Erythroblast (primary cell): ENCODE measurements around the gene ZNF786.
"Not testable (repeated sequence)": the region's sequence is repeated elsewhere in the genome, so short reads cannot be mapped to it uniquely, and the experiment has no call there.

ENCODE experiments used
- DNase-seq, 2 experiments: peaks; one replicate each; lab custom pipeline; 2025; lab: John Stamatoyannopoulos, UW
- GATA1 ChIP-seq: IDR thresholded peaks from 2 replicates; pipeline ENCODE4 v1.6.1; 2011; ENCODE audit warnings: low read depth, mild to moderate bottlenecking, control low read depth, low read length, moderate library complexity
- POLR2A ChIP-seq: IDR thresholded peaks from 2 replicates; pipeline ENCODE4 v1.6.1; 2011; ENCODE audit warnings: mild to moderate bottlenecking, low read length

The ZNF786 gene

DNA sequence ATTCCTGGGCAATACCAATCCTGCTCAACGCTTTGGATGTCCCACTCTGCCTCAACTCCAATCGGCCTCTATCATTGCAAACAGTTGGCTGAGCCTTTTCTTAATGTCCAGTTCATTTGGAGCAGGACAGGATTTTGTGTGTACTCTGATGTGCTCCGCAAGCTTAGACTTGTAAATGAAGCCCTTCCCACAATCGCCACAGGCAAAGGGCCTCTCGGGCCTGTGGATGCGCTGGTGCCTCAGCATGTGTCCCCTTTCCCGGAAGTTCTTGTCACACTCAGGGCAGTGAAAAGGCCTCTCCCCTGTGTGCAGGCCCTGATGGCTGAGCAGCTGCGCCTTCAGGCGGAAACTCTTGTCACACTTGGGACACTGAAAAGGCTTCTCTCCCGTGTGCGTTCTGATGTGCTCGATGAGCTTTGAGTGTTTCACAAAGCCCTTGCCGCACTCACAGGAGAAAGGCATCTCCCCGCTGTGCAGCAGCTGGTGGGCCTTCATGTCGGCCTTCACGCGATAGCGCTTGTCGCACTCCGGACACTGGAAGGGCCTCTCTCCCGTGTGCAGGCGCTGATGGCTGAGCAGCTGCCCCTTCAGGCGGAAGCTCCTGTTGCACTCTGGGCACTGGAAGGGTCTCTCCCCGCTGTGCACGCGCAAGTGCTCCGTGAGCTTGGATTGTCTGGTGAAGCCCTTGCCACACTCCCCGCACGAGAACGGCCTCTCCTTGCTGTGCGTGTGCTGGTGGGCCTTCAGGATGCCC is 20.0 kb downstream of the ZNF786 start:
- no peak for DNase-seq
- TF ChIP-seq POLR2A (no peak), GATA1 (no peak)

DNA sequence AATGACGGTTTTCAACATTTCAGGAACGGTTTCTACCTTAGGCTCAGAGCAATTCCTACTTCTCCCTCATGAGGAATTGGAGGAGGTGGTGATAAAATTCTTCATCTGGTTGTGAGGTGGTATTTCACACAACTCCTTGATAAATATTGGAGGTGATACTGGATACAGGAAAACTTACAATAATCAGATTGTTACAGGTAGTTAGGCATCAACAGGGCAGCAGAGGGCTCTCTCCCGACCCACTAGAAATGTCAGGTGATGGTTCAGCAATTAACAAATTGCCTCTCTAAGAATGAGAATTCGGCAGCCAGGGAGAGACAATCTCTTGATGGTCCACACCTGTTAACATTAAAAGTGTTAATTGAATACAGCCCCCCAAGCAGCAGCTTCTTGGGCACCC is 22.6 kb downstream of the ZNF786 start:
- no peak for TF ChIP-seq GATA1
- no peak for TF ChIP-seq POLR2A
- DNase-seq: no peak

DNA sequence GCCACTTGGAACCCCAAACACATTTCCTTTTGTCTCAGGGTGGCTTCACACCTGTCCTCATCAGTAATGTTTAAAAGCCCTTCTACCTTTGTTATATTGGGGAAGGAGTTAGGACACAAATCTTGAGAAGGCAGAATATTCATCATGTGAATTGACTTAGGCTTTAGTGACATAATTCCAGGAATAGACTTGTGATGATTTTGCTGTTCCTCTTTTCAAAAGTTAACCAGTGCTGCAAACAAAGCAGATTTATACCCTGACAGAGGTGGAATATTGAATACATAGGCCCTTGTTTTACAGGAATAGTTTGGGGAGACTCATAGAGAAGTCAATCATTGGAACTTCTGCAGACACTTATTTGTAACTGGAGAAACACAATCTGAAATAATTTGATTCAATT is 27.0 kb downstream of the ZNF786 start:
- TF ChIP-seq POLR2A: no peak
- TF ChIP-seq GATA1: no peak
- no peak for DNase-seq

DNA sequence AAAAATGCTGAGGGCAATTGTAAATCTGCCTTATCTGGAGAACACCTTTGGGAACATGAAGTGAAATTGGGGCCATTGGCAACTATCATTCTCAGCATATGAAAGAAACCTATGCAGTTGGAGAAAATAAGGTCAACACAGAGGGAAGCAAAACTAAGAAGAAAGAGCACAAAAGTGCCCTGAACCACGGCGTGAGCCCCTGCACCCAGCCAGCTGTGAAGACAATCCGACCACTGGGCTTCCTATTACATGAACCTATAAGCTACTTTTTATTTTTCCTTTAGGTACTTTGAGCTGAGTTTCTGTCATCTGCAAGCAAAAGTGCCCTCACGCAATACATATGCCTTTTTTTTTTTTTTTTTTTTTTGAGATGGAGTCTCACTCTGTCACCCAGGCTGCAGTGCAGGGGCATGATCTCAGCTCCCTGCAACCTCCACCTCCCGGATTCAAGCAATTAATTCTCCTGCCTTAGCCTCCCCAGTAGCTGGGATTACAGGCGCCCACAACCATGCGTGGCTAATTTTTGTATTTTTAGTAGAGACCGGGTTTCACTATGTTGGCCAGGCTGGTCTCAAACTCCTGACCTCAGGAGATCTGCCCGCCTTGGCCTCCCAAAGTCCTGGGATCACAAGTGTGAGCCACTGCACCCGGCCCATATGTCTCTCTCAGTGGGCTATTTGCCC is 28.2 kb downstream of the ZNF786 start:
- DNase-seq: not testable (repeated sequence)

DNA sequence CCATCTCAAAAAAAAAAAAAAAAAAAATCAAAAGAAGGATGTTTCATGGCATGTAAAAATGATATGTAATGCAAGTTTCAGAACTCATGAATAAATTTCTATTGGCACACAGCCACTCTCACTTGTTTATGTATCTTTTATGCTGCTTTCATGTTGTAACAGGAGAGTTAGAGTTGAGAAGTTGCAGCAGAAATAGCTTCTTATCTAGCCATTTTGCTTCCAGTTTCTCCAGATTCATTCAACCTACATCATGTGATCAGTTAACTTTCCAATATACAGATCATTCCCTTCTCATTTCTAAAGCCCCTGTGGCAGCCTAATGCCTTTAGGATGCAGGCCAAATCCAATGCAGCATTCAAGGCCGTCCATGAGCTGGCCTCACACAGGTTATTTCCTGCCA is 30.4 kb downstream of the ZNF786 start:
- no peak for DNase-seq
- TF ChIP-seq GATA1 (no peak), POLR2A (no peak)

DNA sequence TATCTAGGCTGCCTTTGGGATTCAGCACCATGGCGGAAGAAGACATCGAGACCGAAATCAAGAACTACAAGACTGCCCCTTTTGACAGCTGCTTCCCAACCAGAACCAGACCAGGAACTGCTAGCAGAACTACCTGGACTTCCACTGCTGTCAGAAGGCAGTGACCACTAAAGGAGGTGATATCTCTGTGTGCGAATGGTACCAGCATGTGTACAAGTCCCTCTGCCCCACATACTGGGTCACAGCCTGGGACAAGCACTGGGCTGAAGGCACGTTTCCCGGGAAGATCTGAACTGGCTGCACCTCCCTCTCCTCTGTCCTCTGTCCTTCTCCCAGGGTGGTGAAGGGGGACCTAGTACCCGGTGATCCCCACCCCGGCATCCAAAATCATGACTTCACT is 36.6 kb downstream of the ZNF786 start:
- TF ChIP-seq GATA1 (no peak), POLR2A (no peak)
- DNase-seq: no peak

DNA sequence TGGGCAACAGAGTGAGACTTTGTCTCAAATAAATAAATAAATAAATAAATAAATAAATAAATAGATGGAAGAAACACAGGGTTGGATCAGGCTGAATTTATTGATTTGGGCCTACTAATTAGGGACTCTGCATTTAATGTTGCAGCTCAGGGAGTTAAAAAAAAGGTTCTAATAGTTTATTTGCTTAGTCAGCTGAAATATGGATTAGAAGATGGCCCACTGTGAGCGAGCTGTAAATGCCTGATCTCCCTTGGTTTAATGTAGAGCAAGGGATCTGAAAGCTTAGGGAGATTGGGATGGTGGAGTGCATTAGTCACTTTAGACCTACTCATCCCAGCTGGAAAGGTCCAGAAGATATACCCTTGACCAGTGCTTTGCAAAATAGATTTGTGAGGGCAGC is 37.1 kb downstream of the ZNF786 start:
- TF ChIP-seq POLR2A (no peak), GATA1 (no peak)
- DNase-seq: no peak

DNA sequence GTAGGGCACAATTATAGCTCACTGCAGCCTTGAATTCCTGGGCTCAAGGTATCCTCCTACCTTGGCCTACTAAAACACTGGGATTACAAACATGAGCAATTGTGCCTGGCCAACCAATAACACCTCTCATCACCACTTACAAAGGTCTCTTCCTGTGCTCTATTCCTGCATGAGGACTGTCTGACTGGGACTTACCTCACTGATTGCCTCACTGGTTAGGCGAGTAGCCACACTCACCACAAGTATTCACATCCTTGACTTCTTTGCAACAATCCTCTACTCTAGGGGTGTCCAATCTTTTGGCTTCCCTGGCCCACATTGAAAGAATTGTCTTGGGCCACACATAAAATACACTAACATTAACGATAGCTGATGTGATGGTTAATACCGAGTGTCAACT is 39.6 kb downstream of the ZNF786 start:
- TF ChIP-seq GATA1 (no peak), POLR2A (no peak)
- DNase-seq: no peak

DNA sequence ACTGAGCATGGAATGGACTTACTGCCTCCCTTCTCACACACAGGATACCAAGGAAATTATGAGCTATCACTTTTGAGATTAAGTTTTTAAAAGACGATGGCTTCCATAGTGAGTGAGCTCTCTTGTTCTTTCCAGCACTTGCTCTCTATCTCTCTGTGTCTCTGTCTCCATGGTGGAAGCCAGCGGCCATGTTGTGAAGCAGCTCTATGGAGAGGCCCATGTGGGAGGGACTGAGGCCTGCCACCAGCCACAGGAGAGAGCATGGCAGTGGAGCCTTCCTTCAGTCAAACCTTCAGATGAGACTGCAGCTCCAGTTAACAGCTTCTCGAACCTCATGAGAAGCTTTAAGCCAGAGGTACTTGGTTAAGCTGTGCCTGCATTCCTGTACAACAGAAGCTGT is 41.7 kb downstream of the ZNF786 start:
- no peak for TF ChIP-seq POLR2A
- TF ChIP-seq GATA1: no peak
- DNase-seq: no peak

DNA sequence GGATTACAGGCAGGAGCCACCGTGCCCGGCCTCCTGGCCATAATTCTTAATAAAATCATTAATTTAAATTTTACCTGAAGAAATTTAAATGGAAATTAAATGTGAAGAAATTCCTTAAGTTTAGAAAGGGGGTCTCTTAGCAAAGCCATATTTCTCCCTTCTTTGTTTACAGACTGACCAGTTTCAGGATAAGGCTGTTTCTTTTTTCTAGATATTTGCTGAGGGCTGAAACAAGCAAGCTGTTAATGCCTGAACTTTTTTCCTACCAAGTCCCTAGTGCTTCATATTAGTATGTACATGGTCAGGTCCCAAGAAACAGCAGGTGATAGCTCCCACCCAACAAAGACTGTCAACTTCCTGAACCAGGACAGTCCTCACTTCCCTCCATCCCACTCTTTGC is 44.1 kb downstream of the ZNF786 start:
- no peak for TF ChIP-seq POLR2A
- TF ChIP-seq GATA1: no peak
- DNase-seq: no peak

DNA sequence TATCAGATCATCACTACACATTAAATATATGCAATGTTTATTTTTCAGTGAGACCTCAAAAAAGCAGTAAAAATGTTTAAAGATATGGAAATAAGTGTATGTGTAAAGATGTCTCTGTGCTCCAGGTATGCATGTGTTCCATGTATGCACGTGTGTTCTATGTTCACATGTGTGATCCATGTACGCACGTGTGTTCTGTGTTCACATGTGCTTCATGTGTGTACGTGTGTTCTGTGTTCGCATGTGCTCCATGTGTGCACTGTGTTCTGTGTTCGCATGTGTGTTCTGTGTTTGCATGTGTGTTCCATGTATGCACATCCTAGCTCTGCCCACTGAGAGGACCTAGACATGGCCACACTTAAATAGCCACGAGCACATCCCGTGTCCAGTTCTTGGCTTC is 46.6 kb downstream of the ZNF786 start:
- no peak for TF ChIP-seq POLR2A
- TF ChIP-seq GATA1: no peak
- DNase-seq: no peak

DNA sequence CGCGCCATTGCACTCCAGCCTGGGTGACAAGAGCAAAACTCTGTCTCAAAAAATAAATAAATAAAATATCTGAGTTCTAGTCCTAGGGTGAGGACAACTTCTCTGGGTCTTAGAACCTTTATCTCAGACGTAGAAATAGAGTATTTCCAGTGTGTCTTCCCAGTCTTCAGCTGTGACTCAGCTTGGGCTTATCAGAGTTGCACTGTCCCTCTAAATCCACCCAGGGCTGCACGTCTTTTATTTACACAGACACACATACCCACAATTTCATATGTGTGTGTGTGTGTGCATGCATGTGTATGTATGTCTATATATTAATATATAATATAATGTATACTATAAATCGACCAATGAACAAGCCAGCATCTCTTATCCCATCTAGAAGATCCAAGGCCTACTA is 49.2 kb downstream of the ZNF786 start:
- no peak for DNase-seq
- no peak for TF ChIP-seq GATA1
- TF ChIP-seq POLR2A: no peak

DNA sequence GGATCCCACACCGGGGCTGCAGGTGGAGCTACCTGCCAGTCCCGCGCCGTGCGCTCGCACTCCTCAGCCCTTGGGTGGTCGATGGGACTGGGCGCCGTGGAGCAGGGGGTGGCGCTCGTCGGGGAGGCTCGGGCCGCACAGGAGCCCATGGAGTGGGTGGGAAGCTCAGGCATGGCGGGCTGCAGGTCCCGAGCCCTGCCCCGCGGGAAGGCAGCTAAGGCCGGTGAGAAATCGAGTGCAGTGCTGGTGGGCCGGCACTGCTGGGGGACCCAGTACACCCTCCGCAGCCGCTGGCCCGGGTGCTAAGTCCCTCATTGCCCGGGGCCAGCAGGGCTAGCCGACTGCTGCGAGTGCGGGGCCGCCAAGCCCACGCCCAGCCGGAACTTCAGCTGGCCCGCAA is 51.9 kb downstream of the ZNF786 start:
- not testable (repeated sequence) for DNase-seq

DNA sequence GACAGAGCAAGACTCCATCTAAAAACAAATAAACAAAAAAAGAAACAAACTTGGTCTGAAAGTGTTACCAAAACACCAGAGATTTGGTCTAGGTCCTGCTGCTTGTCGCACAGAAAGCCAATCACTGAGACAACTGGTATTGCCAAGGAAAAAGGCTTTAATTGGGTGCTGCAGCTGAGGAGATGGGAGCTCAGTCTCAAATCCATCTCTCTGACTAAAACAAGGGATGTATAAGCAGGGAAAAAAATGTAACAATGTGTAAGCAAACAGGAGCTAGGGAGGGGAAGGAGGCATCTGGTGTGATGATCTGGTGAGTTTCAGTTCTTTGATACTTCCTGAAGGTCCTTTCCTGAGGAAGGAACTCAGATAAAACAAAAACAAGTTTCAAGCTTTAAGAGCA is 53.8 kb downstream of the ZNF786 start:
- no peak for TF ChIP-seq POLR2A
- TF ChIP-seq GATA1: no peak
- no peak for DNase-seq

DNA sequence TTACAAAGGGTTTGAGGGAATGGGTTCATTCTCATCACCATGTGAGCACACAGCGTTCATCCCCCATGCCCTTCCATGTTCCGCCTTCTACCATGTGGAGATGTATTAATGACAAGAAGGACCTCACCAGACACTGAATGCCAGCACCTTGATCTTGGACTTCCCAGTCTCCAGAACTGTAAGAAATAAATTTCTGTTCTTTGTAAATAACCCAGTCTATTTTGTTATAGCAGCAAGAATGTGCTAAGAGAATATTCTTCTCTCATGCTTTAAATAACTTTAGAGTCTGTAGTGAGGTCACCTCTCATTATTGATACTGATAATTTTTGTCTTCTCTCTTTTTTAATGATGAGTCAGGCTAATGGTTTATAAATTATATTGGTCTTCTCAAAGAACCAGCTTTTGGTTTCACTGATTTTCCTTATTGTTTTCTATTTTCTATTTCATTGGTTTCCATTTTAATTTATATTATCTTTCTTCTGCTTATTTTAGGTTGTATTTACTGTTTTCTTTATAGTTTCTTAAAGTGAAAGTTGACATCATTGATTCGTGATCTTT is 59.1 kb downstream of the ZNF786 start:
- no peak for DNase-seq
- TF ChIP-seq POLR2A (no peak), GATA1 (no peak)

DNA sequence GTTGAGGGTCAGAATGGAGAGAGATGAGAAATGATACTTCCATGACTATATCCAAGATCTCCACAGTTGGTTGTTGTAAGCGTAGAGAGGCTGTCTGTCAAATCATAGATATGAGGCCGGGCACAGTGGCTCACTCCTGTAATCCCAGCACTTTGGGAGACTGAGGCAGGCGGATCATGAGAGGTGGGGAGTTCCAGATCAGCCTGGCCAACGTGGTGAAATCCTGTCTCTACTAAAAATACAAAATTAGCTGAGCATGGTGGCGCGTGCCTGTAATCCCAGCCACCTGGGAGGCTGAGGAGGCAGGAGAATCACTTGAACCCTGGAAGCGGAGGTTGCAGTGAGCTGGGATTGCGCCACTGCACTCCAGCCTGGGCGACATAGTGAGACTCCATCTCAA is 60.1 kb downstream of the ZNF786 start:
- not testable (repeated sequence) for DNase-seq
